Astrocyte of the spinal cord (primary cell): ENCODE data around the gene ACOT9.

Experiments used
- DNase-seq: peaks from one replicate; pipeline ENCODE4 v3.0.0; 2011; ENCODE audit warnings: low read depth, low spot score
- H3K4me3 ChIP-seq: 2 replicates; pipeline ENCODE4 v1.5.1; 2011; ENCODE audit warnings: low read depth, mild to moderate bottlenecking, low read length, moderate library complexity
- CTCF ChIP-seq: IDR thresholded peaks from 2 replicates; pipeline ENCODE4 v1.5.1; 2012; ENCODE audit warnings: low read depth, mild to moderate bottlenecking, low read length, inconsistent platforms
- in situ Hi-C: cut with HindIII; loops from 2 replicates; pipeline ENCODE4 v1.10.0; 2017; ENCODE audit warnings: low sequenced_read_pairs

ACOT9 gene

GRCh38 chrX:23668335-23668734 lies 74.7 kb downstream of the ACOT9 start:
- in situ Hi-C loops, result no loop called here
- no peak for TF ChIP-seq CTCF
- peak overlapping the region; percentile 71 for H3K4me3 ChIP-seq
- no peak for DNase-seq

- in situ Hi-C loops, result no loop called here
- H3K4me3 ChIP-seq, result peak within 1 kb of the TSS; percentile 71
- DNase-seq, result peak; percentile 89
- TF ChIP-seq CTCF, result no peak
Measured at GRCh38 chrX:23667239-23668177, 75.6 kb downstream of the ACOT9 start, which contains the start of gene PRDX4. PRDX4 (plus strand) TSS chrX:23667493; CDS start chrX:23667571, 78 bp downstream.

GRCh38 chrX:23666282-23666681 lies 76.8 kb downstream of the ACOT9 start:
- in situ Hi-C loops, result no loop called here
- no peak for TF ChIP-seq CTCF

GRCh38 chrX:23664496-23664895 lies 78.6 kb downstream of the ACOT9 start:
- no peak overlapping the region for H3K4me3 ChIP-seq
- TF ChIP-seq CTCF, result no peak
- no peak for DNase-seq
- in situ Hi-C loops, result no loop called here

More at GRCh38 chrX:23666282-23666681, 76.8 kb downstream of the ACOT9 start:
- no peak for DNase-seq
- H3K4me3 ChIP-seq, result no peak overlapping the region

- in situ Hi-C loops, result no loop called here
- no peak for TF ChIP-seq CTCF
- DNase-seq, result no peak
- H3K4me3 ChIP-seq, result no peak overlapping the region
Measured at GRCh38 chrX:23662853-23663252, 80.2 kb downstream of the ACOT9 start.

- H3K4me3 ChIP-seq, result no peak overlapping the region
- TF ChIP-seq CTCF, result no peak
- no peak for DNase-seq
- in situ Hi-C loops, result no loop called here
Measured at GRCh38 chrX:23662187-23662586, 80.9 kb downstream of the ACOT9 start.
